ENCODE data around the gene SFI1.
"Not testable (repeated sequence)": the region's sequence is repeated elsewhere in the genome, so short reads cannot be mapped to it uniquely, and the experiment has no call there.

The SFI1 gene

DNA sequence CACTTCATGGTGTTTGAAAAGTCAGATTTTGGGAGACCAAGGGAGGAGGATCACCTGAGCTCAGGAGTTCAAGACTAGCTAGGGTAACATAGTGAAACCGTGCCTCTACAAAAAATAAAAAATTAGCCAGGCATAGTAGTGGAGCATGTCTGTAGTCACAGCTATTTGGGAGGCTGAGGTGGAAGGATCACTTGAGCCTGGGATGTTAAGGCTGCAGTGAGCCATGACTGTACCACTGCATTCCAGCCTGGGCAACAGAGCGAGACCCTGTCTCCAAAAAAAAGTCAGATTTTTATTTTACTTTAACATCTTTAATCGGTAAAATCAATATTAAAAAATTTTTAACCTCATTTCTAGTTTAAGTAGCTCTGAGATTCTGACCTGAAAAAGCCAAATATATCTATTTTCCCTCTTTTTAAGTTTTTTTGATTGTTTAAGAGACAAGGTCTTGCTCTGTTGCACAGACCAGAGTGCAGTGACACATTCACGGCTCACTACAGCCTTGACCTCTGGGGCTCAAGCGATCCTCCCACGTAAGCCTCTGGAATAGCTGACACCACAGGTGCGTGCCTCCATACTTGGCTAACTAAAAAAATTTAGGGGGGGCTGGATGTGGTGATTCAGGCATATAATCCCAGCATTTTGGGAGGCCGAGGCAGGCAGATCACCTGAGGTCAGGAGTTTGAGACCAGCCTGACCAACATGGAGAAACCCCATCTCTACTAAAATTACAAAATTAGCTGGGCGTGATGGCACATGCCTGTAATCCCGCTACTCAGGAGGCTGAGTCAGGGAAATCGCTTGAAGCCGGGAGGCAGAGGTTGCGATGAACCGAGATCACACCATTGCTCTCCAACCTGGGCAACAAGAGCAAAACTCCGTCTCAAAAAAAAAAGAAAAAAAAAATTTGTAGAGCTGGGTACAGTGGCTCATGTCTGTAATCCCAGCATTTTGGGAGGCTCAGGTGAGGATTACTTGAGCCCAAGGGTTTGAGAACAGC lies 48.4 kb downstream of the SFI1 start:
- DNase-seq (ENCODE audit: low read depth in 2 of 3, low spot score in 2 of 3), result no peak

DNA sequence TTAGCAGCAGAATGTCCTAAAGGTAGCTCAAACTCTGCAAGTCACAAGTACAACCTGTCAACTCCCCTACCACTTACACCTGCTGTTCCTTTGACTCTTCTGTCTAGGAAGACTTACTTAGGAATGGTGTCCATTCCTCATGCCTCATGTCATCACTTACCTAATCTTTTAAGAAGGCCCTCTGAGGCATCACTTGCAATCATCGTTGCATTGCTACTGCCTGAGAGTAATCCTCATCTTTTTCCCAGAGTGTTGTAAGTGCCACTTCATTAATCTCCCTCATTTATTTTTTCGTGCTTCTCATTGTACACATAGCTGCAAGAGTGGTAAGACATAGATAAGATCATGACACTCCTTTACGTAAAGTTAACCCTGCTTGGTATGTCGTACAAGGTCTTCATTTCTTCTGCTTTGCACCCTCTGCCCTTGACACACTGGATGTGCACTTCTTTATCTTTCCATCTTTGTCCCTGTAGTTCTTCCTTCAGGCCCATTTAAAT lies 54.6 kb downstream of the SFI1 start:
- no peak for DNase-seq (ENCODE audit: low read depth in 2 of 3, low spot score in 2 of 3)

DNA sequence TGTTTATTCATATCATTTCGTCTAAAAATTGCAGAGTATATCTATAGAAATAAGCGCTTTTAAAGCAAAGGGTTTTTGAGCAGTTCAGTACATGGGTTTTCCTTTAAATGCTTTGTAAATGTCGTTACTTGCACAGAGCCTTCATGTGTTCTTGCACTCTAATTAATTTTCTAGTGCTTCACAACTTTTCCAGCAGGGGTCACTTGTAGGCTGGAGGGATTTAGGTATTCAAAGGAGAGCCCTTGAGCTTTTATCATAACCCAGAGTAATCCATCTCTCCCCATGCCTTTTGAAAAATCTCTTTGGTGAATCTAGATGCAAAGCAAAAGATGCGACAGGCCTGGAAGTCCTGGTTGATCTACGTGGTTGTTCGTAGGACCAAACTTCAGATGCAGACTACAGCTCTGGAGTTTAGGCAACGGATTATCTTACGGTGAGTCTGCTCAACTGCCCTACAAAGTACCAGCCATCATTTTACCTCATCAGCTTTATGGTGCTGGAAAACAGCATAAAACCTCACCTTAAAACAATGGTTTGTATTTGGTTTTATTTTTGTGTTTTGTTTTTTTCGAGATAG lies 60.4 kb downstream of the SFI1 start:
- no peak for DNase-seq (ENCODE audit: low read depth in 2 of 3, low spot score in 2 of 3)

DNA sequence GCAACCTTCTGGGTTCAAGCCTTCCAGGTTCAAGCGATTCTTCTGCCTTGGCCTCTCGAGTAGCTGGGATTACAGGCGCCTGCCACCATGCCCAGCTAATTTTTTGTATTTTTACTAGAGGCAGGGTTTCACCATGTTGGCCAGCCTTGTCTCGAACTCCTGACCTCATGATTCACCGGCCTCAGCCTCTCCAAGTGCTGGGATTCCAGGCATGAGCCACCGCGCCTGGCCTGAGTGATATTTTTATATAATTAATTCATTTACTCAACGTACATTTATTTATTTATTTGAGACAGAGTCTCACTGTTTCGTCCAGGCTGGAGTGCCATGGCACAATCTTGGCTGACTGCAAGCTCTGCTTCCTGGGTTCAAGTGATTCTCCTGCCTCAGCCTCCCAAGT lies 62.2 kb downstream of the SFI1 start:
- not testable (repeated sequence) for DNase-seq (ENCODE audit: low read depth in 2 of 3, low spot score in 2 of 3)

DNA sequence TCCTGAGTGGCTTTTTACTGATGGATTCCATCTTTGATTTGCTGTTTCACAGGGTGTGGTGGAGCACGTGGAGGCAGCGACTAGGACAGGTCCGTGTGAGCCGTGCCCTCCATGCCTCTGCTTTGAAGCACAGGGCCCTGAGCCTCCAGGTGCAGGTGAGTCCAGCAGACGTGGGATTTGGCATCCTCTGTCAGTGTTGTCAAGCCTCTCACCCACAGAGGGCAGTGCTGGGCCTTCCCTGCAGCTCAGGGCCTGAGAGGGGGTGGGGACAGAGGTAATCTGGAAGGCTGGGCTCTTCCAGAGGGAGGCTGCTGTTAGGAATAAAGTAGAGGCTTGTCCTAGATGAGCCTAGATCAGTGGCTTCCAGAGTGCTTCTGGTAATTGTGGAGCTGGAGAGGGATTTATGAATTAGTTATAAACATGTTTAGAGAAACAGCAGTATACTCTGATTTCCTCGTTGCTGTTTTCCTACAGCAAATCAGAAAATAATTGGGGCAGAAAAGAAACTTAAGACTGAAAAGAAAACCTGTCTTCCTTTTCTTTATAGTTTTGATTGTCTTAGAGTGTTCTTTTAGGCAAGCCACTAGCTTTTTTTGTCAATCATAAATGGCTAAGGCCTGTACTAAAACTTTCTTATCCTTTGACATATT lies 65.0 kb downstream of the SFI1 start:
- DNase-seq (ENCODE audit: low read depth in 2 of 3, low spot score in 2 of 3), result peak in 1 of 3 experiments; percentile 16

DNA sequence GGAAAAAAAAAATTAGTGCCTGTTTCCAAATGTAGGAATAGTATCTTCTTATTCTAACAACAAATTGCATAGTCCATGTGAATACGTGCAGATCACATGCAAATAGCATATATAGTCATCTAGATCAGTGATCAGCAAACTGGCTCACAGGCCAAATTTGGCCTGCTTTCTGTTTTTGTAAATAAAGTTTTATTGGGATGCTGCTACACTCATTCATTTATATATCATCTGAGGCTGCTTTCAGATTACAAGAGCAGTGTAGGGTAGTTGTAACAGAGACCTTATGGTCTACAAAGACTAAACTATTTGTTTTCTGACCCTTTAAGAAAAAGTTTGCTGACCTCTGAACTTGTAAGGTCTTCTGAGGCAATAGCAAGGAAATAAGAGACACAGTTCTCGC lies 65.6 kb downstream of the SFI1 start:
- DNase-seq (ENCODE audit: low read depth in 2 of 3, low spot score in 2 of 3), result no peak

GRCh38 chr22:31566484-31566883 lies 70.1 kb downstream of the SFI1 start:
- DNase-seq (ENCODE audit: low read depth in 2 of 3, low spot score in 2 of 3), result no peak

DNA sequence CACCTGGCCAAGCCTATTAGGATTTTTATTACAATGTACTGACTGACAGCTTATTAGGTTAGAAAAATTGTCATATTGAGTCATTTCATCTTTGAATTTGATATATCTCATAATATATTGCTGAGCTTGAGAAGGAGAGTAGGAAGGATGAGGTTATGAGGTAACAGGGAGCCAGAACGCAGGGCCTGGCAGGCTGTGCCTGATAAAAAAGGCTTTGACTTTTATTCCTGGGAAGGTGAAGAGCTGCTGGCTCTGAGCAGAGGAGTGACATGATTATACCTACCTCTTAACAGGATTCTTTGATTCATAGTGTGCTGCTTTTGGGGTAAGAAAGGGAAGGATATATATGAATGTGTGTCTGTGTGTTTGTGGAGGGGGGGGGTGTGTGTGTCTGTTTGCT lies 70.9 kb downstream of the SFI1 start:
- no peak for DNase-seq (ENCODE audit: low read depth in 2 of 3, low spot score in 2 of 3)

GRCh38 chr22:31567702-31568101 lies 71.4 kb downstream of the SFI1 start:
- DNase-seq (ENCODE audit: low read depth in 2 of 3, low spot score in 2 of 3), result no peak

DNA sequence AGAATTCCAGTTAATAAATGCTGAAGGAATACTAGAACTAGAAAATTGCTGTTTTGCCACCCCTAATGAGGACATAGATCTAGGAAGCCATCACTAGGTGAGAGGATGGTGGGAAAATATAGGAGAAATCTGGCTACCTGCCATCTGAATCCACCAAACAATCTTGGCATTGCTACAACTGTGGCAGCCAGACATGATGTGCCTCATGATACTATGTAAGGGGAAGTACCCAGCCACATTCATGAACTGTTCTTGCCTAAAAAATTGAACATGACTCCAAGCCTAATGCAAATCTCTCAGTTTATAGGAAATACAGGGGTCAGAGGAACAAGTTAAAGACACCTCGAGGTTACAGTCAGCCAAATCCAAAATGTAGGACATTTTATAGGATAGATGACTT lies 72.8 kb downstream of the SFI1 start:
- DNase-seq (ENCODE audit: low read depth in 2 of 3, low spot score in 2 of 3), result no peak

- DNase-seq (ENCODE audit: low read depth in 2 of 3, low spot score in 2 of 3), result no peak
These were observed 76.6 kb downstream of the SFI1 start for GRCh38 chr22:31572939-31573338.

GRCh38 chr22:31574055-31574670 lies 77.8 kb downstream of the SFI1 start:
- DNase-seq (ENCODE audit: low read depth in 2 of 3, low spot score in 2 of 3), result no peak

DNA sequence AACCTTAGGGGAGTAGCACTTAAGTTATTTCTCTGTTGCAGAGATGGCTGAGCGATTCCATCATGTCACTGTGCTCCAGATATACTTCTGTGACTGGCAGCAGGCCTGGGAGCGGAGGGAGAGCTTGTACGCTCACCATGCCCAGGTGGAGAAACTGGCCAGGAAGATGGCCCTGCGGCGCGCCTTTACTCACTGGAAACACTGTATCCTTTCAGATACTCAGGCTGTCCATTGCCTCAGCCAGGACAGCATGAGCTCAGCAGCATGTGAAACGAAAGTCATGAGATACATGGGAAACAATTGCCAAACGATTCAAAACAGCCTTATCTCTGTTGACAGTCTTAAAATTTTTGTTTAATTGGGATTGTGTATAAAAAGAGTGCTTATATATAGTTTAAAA lies 78.9 kb downstream of the SFI1 start:
- no peak for DNase-seq (ENCODE audit: low read depth in 2 of 3, low spot score in 2 of 3)

- DNase-seq (ENCODE audit: low read depth in 2 of 3, low spot score in 2 of 3), result no peak
These were observed 81.4 kb downstream of the SFI1 start for GRCh38 chr22:31577711-31578110.

- DNase-seq (ENCODE audit: low read depth in 2 of 3, low spot score in 2 of 3), result no peak
These were observed 81.8 kb downstream of the SFI1 start for GRCh38 chr22:31578171-31578570.

DNA sequence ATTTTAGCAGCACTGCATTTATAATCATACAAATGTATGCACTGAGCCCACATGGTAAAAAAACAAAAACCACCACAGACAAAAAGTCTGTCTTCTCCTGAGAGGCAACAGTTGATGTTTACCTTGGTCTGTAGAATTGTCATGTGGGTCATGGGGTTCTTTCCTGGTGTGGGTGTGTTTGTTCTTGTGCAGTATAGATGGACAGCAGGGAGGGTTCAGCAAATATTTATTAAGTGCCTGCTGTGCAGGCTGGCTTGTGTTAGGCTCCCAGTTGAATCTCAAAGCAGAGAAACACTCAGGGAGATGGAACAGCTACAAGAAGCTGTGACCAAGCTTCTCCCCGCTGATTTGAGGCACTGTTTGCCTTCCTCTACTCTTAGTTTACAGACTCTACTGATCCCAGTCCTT lies 83.5 kb downstream of the SFI1 start:
- no peak for DNase-seq (ENCODE audit: low read depth in 2 of 3, low spot score in 2 of 3)

DNA sequence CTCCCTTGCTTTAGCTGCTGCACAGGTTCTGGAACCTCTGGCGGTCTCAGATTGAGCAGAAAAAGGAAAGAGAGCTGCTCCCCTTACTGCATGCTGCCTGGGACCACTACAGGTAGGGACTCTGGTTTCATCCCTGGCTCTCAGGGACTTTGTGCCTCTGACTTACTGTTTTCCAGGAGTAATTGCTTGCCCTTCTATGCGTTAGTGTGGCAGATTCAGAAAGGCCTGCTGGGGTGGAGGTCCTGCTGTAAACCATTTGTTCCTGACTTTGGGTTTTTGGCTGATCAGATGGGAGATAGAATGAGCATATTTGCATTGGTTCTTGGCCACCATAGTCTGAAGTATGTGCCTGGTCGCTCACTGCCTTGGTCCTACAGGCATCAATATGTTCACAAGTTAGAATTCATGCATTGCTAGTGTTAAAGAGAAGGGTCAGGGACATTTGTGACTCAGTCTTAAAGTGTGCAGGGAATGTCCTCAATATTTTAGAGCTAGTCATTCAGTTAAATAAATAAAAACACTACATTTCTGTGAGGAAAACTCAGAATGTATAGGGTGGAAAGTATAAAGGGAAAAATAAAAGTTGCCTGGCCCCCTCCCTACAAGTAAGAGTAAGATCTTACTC lies 87.6 kb downstream of the SFI1 start:
- no peak for DNase-seq (ENCODE audit: low read depth in 2 of 3, low spot score in 2 of 3)

DNA sequence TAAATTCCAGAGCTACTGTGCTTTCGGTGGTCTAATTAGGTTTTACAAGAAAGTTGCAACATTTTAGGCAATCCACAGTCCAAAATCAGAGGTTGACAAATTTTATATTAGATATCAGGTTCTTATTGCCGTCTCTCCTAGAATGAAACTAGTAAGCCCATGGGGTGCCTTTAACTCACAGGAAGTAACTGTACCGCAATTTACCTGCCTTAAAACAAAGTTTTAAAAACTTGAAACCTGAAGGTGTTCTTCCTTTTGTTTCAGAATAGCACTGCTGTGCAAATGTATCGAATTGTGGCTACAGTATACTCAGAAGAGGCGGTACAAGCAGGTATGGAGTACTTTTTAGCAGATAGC lies 88.4 kb downstream of the SFI1 start:
- DNase-seq (ENCODE audit: low read depth in 2 of 3, low spot score in 2 of 3), result no peak

GRCh38 chr22:31585161-31585859 lies 89.0 kb downstream of the SFI1 start:
- peak in 1 of 3 experiments; percentile 11 for DNase-seq (ENCODE audit: low read depth in 2 of 3, low spot score in 2 of 3)

DNA sequence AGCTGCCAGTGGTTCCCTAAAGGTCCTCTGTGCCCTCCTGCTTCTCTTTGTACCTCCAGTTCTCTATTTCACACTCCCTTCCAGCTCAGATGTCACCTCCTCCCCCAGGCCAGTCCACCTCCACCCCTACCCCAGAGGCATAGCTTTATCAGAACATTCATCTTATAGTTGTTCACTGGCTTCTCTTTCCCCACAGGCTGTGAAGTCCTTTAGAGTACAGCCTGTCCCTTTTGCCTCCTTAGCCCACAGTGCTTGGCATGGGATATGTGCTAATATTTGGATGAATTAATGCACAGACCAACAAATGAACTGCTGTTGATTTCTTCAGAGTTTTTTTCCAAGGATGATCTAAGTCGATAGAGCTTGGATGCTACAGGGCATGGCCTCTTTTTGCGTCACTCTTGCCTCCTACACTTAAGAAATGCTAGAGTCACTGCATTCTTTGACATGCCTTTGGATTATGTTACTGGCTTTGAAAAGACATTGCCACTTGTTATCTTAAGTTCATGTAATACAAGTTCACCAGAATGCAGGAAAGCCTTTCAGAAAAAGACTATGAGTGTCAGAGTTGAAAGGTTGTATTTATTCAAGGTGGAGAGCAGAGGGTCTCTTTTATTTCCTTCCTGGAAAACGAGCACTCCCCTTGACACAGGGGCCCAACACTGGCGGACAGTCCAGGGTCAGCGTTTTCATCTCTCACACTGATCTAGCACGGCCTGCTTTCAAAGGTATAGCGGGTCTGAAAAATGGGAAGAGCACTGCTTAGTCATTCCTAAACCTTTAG lies 90.0 kb downstream of the SFI1 start:
- no peak for DNase-seq (ENCODE audit: low read depth in 2 of 3, low spot score in 2 of 3)

Data from activated CD8-positive, alpha-beta memory T cell treated with anti-CD3 and anti-CD28 coated beads for 48 hours (primary cell).